ENCODE measurements around the gene GADD45A. TPM values are rescaled to one million over a fixed set of nuclear protein-coding genes. Genes with fewer than 3 reads are reported as not detected.

Gene GADD45A
- total and polyA plus RNA-seq, 9 of the 15 experiments (the other 6 are each of a cell fraction or from before 2014, with no cell fraction given): 21.3 to 156 (median 62.1) TPM

DNA sequence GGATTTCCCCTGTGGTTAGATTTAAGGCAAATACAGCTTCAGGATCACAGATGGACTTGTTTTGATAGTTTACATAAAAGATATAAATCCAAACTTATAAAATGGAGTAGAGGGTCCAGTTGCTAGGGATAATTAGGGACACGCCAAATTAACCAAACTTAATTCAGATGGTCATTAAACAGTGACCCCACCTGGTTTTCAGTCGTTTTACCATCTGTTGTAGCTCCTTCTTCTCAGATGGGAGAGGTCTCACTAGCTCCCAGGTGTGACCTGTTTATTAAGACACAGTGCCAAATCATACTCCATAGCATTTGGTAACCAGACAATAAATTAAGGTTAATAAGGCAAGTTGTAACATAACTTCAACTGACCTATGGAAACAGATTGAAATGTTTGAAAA, 8.1 kb upstream of the GADD45A start:
- intact Hi-C loops (cut with micrococcal nuclease) (no loop called here), in situ Hi-C loops (cut with MboI) (no loop called here)
- ChIA-PET CTCF (ENCODE audit: low intra/inter-chr PET ratio) (no interaction called here), POLR2A (interaction anchor here (0.6 to 1.8 kb wide), 4 partner anchors 8 to 241 kb away, joined by 3 to 7 read pairs (median 4); partner anchors contain the start of gene GADD45A)
- Histone ChIP-seq H3K9me3 (replicated peaks; ENCODE audit: control insufficient read depth, insufficient read depth, low read depth, low read length) (no peaks in the 10 kb centered on the region), H3K4me1 (replicated peaks in 1 of 2; ENCODE audit: control insufficient read depth in 2 of 2, insufficient read depth in 2 of 2, low read length in 2 of 2) (peaks cover 3 to 9% of the 10 kb centered on the region in 2 experiments; a peak in 3 of 5 replicates), H4K20me1 (replicated peaks; ENCODE audit: control insufficient read depth, insufficient read depth, low read length) (no peaks in the 10 kb centered on the region), H3K27ac (ENCODE audit: extremely low read depth, low read depth, low read length) (no peak overlapping the region), H2AFZ (ENCODE audit: low read depth, low read length) (0 out of 2 replicates have a peak overlapping the region, but pooled peaks have one; percentile 18), H3K79me2 (ENCODE audit: control insufficient read depth, insufficient read depth, low read length) (no peaks in the 10 kb centered on the region), H3K27me3 (ENCODE audit: control insufficient read depth in 2 of 2, insufficient read depth in 2 of 2, low read length in 2 of 2) (no peaks in the 10 kb centered on the region), H3K4me2 (ENCODE audit: insufficient read depth, low read length) (no peak overlapping the region), H3K4me3 (no peak overlapping the region), H3K9ac (ENCODE audit: insufficient read depth in 1 of 2, low read depth in 2 of 2, low read length in 2 of 2) (no peak overlapping the region), H3K36me3 (ENCODE audit: control insufficient read depth, insufficient read depth, low read length) (no peaks in the 10 kb centered on the region), H3K9me1 (ENCODE audit: control insufficient read depth, insufficient read depth, low read length) (no peaks in the 10 kb centered on the region)
- FAIRE-seq (no peak), ATAC-seq (no peak), DNase-seq (ENCODE audit: extremely low read depth in 1 of 4, low spot score in 3 of 4) (no peak)
- no peak for TF ChIP-seq CTBP1 (IDR thresholded peaks at IDR 0.05; ENCODE audit: borderline replicate concordance)
- no peak for TF ChIP-seq LEF1 (IDR thresholded peaks at IDR 0.05)
- TF ChIP-seq ZNF3 (CRISPR knock-in tag; IDR thresholded peaks at IDR 0.05): no peak
- no TSS peak for BruUV-seq (replicated peaks)
- 44% methylated on average over 2 of the region's 2 CpGs for WGBS (ENCODE audit: insufficient coverage, low coverage, missing lambda C conversion rate)

DNA sequence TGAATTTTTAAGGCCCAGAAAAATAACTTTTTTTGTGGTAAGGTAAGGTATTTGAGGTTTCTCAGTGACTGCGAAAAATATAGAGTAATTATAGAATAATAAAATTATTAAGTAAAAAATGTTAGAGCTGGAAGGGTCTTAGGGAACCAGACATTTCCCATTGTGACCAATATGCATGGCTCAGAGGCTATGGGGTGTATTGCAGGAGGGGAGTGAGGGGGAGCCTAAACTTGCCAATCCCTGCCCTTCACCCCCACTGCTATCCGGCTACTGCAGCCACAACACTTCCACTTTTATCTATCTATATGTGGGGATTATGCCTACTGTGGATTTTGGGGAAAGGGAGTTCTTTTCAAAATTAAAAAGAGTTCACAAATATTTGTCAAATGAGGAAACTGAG, 7.6 kb upstream of the GADD45A start:
- intact Hi-C loops (cut with micrococcal nuclease): no loop called here
- TF ChIP-seq, protein P1, sequence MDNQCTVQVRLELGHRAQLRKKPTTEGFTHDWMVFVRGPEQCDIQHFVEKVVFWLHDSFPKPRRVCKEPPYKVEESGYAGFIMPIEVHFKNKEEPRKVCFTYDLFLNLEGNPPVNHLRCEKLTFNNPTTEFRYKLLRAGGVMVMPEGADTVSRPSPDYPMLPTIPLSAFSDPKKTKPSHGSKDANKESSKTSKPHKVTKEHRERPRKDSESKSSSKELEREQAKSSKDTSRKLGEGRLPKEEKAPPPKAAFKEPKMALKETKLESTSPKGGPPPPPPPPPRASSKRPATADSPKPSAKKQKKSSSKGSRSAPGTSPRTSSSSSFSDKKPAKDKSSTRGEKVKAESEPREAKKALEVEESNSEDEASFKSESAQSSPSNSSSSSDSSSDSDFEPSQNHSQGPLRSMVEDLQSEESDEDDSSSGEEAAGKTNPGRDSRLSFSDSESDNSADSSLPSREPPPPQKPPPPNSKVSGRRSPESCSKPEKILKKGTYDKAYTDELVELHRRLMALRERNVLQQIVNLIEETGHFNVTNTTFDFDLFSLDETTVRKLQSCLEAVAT (IDR thresholded peaks at IDR 0.05): no peak
- no peak for TF ChIP-seq POLR3A (IDR thresholded peaks at IDR 0.05; ENCODE audit: borderline replicate concordance, extremely low read depth, insufficient read depth, insufficient read length)
- TF ChIP-seq ESRRA (IDR thresholded peaks at IDR 0.05; ENCODE audit: borderline replicate concordance, low read depth): no peak
- no peaks in the 10 kb centered on the region for H4K20me1 ChIP-seq (replicated peaks; ENCODE audit: control insufficient read depth, insufficient read depth, low read length)
- ATAC-seq (no peak), DNase-seq (ENCODE audit: extremely low read depth in 1 of 4, low spot score in 3 of 4) (peak in 2 of 4 experiments; percentile 36 to 46), FAIRE-seq (no peak)
- CTCF ChIA-PET (ENCODE audit: low intra/inter-chr PET ratio): no interaction called here
- no peaks in the 10 kb centered on the region for H3K9me1 ChIP-seq (ENCODE audit: control insufficient read depth, insufficient read depth, low read length)
- 70% methylated on average over 2 of the region's 2 CpGs for WGBS (ENCODE audit: insufficient coverage, low coverage, missing lambda C conversion rate)
- H3K4me3 ChIP-seq: no peak overlapping the region
- peaks cover 3 to 9% of the 10 kb centered on the region in 2 experiments; a peak in 3 of 5 replicates for H3K4me1 ChIP-seq (replicated peaks in 1 of 2; ENCODE audit: control insufficient read depth in 2 of 2, insufficient read depth in 2 of 2, low read length in 2 of 2)
- H3K9me3 ChIP-seq (replicated peaks; ENCODE audit: control insufficient read depth, insufficient read depth, low read depth, low read length): no peaks in the 10 kb centered on the region
- H2AFZ ChIP-seq (ENCODE audit: low read depth, low read length): no peak overlapping the region
- no peak overlapping the region for H3K4me2 ChIP-seq (ENCODE audit: insufficient read depth, low read length)
- in situ Hi-C loops (cut with MboI): no loop called here
- BruUV-seq (replicated peaks): no TSS peak
- POLR2A ChIA-PET: interaction anchor here (1.4 to 1.8 kb wide), 2 partner anchors 9 to 10 kb away, joined by 4 to 7 read pairs; no protein-coding TSS in a partner anchor
- H3K79me2 ChIP-seq (ENCODE audit: control insufficient read depth, insufficient read depth, low read length): no peaks in the 10 kb centered on the region
- H3K9ac ChIP-seq (ENCODE audit: insufficient read depth in 1 of 2, low read depth in 2 of 2, low read length in 2 of 2): no peak overlapping the region
- H3K27ac ChIP-seq (ENCODE audit: extremely low read depth, low read depth, low read length): no peak overlapping the region
- no peaks in the 10 kb centered on the region for H3K27me3 ChIP-seq (ENCODE audit: control insufficient read depth in 2 of 2, insufficient read depth in 2 of 2, low read length in 2 of 2)
- H3K36me3 ChIP-seq (ENCODE audit: control insufficient read depth, insufficient read depth, low read length): no peaks in the 10 kb centered on the region
